IMR-90 (cell line): ENCODE results near the gene BMPER.

ENCODE experiments used
- BHLHE40 ChIP-seq: fragments of 150-350 bp; IDR thresholded peaks from 2 replicates; pipeline ENCODE4 v1.6.1; 2016; ENCODE audit warnings: mild to moderate bottlenecking, low read depth, low read length
- CEBPB ChIP-seq: IDR thresholded peaks from 2 replicates; pipeline ENCODE4 v1.6.1; 2012; ENCODE audit warnings: low read depth, low read length, improper control_type of control experiment
- FOS ChIP-seq: fragments of 150-350 bp; IDR thresholded peaks from 2 replicates; pipeline ENCODE4 v1.6.1; 2016; ENCODE audit warnings: low read depth, low read length
- MAFK ChIP-seq: IDR thresholded peaks from 2 replicates; pipeline ENCODE4 v1.6.1; 2012; ENCODE audit warnings: low read depth, low read length, improper control_type of control experiment
- POLR2A ChIP-seq: IDR thresholded peaks from 2 replicates; pipeline ENCODE4 v1.6.1; 2012; ENCODE audit warnings: mild to moderate bottlenecking, low read depth, low read length
- RAD21 ChIP-seq: IDR thresholded peaks from 2 replicates; pipeline ENCODE4 v1.6.1; 2012; ENCODE audit warnings: low read length, improper control_type of control experiment
- RFX5 ChIP-seq: IDR thresholded peaks from 2 replicates; pipeline ENCODE4 v1.8.0; 2012; ENCODE audit warnings: low read depth, mild to moderate bottlenecking, low read length, moderate library complexity
- SMC3 ChIP-seq: fragments of 150-350 bp; IDR thresholded peaks from 2 replicates; pipeline ENCODE4 v1.6.1; 2016; ENCODE audit warnings: low read depth, mild to moderate bottlenecking, antibody characterized with exemption, low read length, moderate library complexity
- TF ChIP-seq, protein P1 (sequence below): conservative IDR thresholded peaks from 2 replicates; pipeline ENCODE4 v1.5.1; 2012; ENCODE audit warnings: mild to moderate bottlenecking, low read depth, low read length, improper control_type of control experiment

DNA sequence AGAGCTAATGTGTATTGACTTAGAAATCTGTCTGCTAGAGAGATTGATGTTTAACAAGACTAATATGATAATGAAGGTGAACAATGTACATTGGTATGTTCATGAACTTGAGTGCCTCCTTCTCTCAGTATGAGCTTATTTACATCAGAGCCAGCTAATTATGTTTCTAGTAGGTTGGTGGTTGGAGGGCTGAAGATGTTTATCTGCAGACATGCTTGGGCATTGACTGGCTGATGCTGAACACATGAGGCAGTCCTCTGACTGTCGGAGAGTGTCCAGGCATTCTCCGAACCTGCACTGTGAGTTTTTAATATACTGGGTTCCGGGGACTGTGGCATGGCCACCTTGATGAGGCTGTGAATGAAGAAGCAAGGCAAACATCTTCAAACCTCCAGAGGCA lies 47.5 kb downstream of the BMPER start:
- no peak for TF ChIP-seq POLR2A
- TF ChIP-seq, protein P1, sequence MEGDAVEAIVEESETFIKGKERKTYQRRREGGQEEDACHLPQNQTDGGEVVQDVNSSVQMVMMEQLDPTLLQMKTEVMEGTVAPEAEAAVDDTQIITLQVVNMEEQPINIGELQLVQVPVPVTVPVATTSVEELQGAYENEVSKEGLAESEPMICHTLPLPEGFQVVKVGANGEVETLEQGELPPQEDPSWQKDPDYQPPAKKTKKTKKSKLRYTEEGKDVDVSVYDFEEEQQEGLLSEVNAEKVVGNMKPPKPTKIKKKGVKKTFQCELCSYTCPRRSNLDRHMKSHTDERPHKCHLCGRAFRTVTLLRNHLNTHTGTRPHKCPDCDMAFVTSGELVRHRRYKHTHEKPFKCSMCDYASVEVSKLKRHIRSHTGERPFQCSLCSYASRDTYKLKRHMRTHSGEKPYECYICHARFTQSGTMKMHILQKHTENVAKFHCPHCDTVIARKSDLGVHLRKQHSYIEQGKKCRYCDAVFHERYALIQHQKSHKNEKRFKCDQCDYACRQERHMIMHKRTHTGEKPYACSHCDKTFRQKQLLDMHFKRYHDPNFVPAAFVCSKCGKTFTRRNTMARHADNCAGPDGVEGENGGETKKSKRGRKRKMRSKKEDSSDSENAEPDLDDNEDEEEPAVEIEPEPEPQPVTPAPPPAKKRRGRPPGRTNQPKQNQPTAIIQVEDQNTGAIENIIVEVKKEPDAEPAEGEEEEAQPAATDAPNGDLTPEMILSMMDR, result no peak
- TF ChIP-seq RAD21, result no peak
- no peak for TF ChIP-seq CEBPB
- TF ChIP-seq BHLHE40, result no peak
- no peak for TF ChIP-seq RFX5
- TF ChIP-seq FOS, result no peak
- no peak for TF ChIP-seq SMC3
- TF ChIP-seq MAFK, result no peak
